CD14-positive monocyte (primary cell): ENCODE data around the gene NR2C2AP. TPM values are rescaled to one million over a fixed set of nuclear protein-coding genes. Genes with fewer than 3 reads are reported as not detected.

Experiments used
- DNase-seq, 3 donors: peaks; one replicate each; pipeline ENCODE4 v3.0.0-alpha.2; 2011 to 2022
- H2AFZ ChIP-seq: 2 replicates; pipeline ENCODE4 v1.6.0; 2012; ENCODE audit warnings: mild to moderate bottlenecking, low read depth, low read length, inconsistent platforms; ENCODE audit not compliant: insufficient read depth, poor library complexity, severe bottlenecking
- H3K27ac ChIP-seq, 2 donors: 1 replicate in 1 of 2; 2 replicates in 1 of 2; pipeline ENCODE4 v1.5.1; 2012 to 2013; ENCODE audit warnings: low read length in 2 of 2, control low read depth in 1 of 2, inconsistent platforms in 1 of 2, low read depth in 1 of 2, mild to moderate bottlenecking in 1 of 2
- H3K27me3 ChIP-seq, 2 donors: one replicate each; pipeline versions ENCODE4 v1.6.0 to v1.6.1; 2011 to 2013; ENCODE audit warnings: low read length in 2 of 2; ENCODE audit not compliant: control insufficient read depth in 2 of 2, insufficient read depth in 2 of 2
- H3K36me3 ChIP-seq, 2 donors: replicated peaks in 1 of 2; 1 replicate in 1 of 2; 2 replicates in 1 of 2; pipeline versions ENCODE4 v1.5.1 to v1.6.1; 2012 to 2013; ENCODE audit warnings: low read length in 2 of 2, control low read depth in 1 of 2, inconsistent platforms in 1 of 2, mild to moderate bottlenecking in 1 of 2; ENCODE audit not compliant: insufficient read depth in 2 of 2, control insufficient read depth in 1 of 2
- H3K4me1 ChIP-seq, 2 donors: 1 replicate in 1 of 2; 2 replicates in 1 of 2; pipeline versions ENCODE4 v1.5.1 to v1.6.1; 2012 to 2013; ENCODE audit warnings: low read length in 2 of 2, control low read depth in 1 of 2, inconsistent platforms in 1 of 2, mild to moderate bottlenecking in 1 of 2, moderate library complexity in 1 of 2; ENCODE audit not compliant: insufficient read depth in 2 of 2, control insufficient read depth in 1 of 2
- H3K4me2 ChIP-seq: replicated peaks from 2 replicates; pipeline ENCODE3; 2012; ENCODE audit warnings: low read length, moderate library complexity, mild to moderate bottlenecking; ENCODE audit not compliant: poor library complexity, severe bottlenecking; ENCODE audit errors: extremely low read depth
- H3K4me3 ChIP-seq, 3 experiments: fragments of 200-600 bp in 1 of 3; sonication (generic) in 1 of 3; replicated peaks in 1 of 3; 1 replicate in 2 of 3; 2 replicates in 1 of 3; pipeline ENCODE4 v1.5.1; 2011 to 2013; ENCODE audit warnings: low read length in 3 of 3, mild to moderate bottlenecking in 3 of 3, control low read depth in 2 of 3, low read depth in 2 of 3, inconsistent platforms in 1 of 3, moderate library complexity in 1 of 3
- H3K79me2 ChIP-seq: 2 replicates; pipeline ENCODE4 v1.6.0; 2012; ENCODE audit warnings: mild to moderate bottlenecking, control low read depth, inconsistent platforms, low read length, moderate library complexity; ENCODE audit not compliant: insufficient read depth
- H3K9ac ChIP-seq: 2 replicates; pipeline ENCODE4 v1.6.0; 2017; ENCODE audit warnings: low read length, mild to moderate bottlenecking; ENCODE audit not compliant: insufficient read depth, poor library complexity, severe bottlenecking
- H3K9me3 ChIP-seq, 2 donors: replicated peaks in 1 of 2; 1 replicate in 1 of 2; 2 replicates in 1 of 2; pipeline versions ENCODE4 v1.5.1 to v1.6.1; 2012 to 2013; ENCODE audit warnings: low read length in 2 of 2, control low read depth in 1 of 2; ENCODE audit not compliant: control insufficient read depth in 1 of 2, insufficient read depth in 1 of 2
- H4K20me1 ChIP-seq: 2 replicates; pipeline ENCODE4 v1.6.0; 2012; ENCODE audit warnings: mild to moderate bottlenecking, low read length, control low read depth, moderate library complexity; ENCODE audit not compliant: insufficient read depth
- H3K27ac Mint-ChIP-seq, 7 donors: one replicate each; pipeline ENCODE4 v1.8.0; 2020; ENCODE audit warnings: mild to moderate bottlenecking in 7 of 7, mixed read lengths in 7 of 7, moderate library complexity in 6 of 7, inconsistent platforms in 2 of 7
- H3K27me3 Mint-ChIP-seq, 3 donors: one replicate each; pipeline ENCODE4 v1.8.0; 2021 to 2022; ENCODE audit warnings: low read depth in 3 of 3, mild to moderate bottlenecking in 3 of 3, mixed read lengths in 3 of 3, moderate library complexity in 3 of 3, inconsistent platforms in 1 of 3
- H3K36me3 Mint-ChIP-seq, 2 donors: one replicate each; pipeline ENCODE4 v1.8.0; 2020; ENCODE audit warnings: mixed read lengths in 2 of 2, inconsistent platforms in 1 of 2, mild to moderate bottlenecking in 1 of 2
- H3K4me1 Mint-ChIP-seq: one replicate; pipeline ENCODE4 v1.8.0; 2020; ENCODE audit warnings: mild to moderate bottlenecking, mixed read lengths
- H3K4me3 Mint-ChIP-seq, 2 donors: one replicate each; pipeline ENCODE4 v1.8.0; 2020; ENCODE audit warnings: mild to moderate bottlenecking in 2 of 2, mixed read lengths in 2 of 2, moderate library complexity in 1 of 2
- H3K9me3 Mint-ChIP-seq, 7 donors: one replicate each; pipeline ENCODE4 v1.8.0; 2020 to 2022; ENCODE audit warnings: mixed read lengths in 7 of 7, mild to moderate bottlenecking in 6 of 7, moderate library complexity in 6 of 7, inconsistent platforms in 2 of 7
- CTCF ChIP-seq: fragments of 200-600 bp; IDR thresholded peaks from one replicate; pipeline ENCODE4 v1.8.0; 2022; ENCODE audit warnings: antibody characterized with exemption, mild to moderate bottlenecking
- WGBS: methylation state at CpG from one replicate; pipeline ENCODE4 v1.1.5; 2013; ENCODE audit warnings: missing lambda C conversion rate; ENCODE audit not compliant: insufficient coverage; 5-methylcytosine and 5-hydroxymethylcytosine counted together
- intact Hi-C, 2 donors: fragments of 100-400 bp; cut with micrococcal nuclease; formaldehyde crosslinking; loops; one replicate each; pipeline versions ENCODE4 v1.15.0 to v1.15.1; 2023
- polyA plus RNA-seq, 3 donors: library from polyadenylated mRNA; depleted of rRNA in 1 of 3; unstranded in 2 of 3; stranded (reverse) in 1 of 3; fragments of 300-500 nt in 2 of 3; fragments of >200 nt in 1 of 3; fragmentation: Illumina TruSeq in 2 of 3; gene quantifications; 1 replicate in 2 of 3; 2 replicates in 1 of 3; pipeline ENCODE4 v1.2.3, GENCODE V29; 2012 to 2021

NR2C2AP gene
- polyA plus RNA-seq, 3 donors: 6.4 to 7.8 (median 6.4) TPM

DNA sequence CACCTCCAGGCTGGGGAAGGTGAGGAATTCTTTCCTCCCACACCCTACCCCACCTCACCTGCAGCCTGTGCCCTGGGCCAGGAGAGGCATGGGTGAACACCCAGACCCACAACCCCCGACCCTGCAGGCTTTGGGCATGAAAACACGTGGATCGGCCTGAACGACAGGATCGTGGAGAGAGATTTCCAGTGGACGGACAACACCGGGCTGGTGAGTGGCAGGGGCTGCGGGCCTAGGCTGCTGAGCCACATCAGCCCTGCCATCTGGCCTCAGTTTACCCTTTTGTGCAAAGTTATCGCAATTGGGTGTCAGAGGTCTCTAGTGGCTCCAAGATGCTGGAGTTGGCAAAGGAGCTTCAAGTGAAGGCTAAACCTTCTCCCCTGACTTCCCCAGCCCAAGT lies 37.3 kb upstream of the NR2C2AP start:
- no peak overlapping the region for H3K9ac ChIP-seq
- no peaks in the 10 kb centered on the region for H3K79me2 ChIP-seq

GRCh38 chr19:19239675-19240074 lies 36.5 kb upstream of the NR2C2AP start:
- Histone ChIP-seq H3K27me3 (no peaks in the 10 kb centered on the region), H3K9me3 (peaks cover 10 to 13% of the 10 kb centered on the region in 2 donors), H3K4me2 (no peak overlapping the region), H2AFZ (no peak overlapping the region), H3K4me1 (no peaks in the 10 kb centered on the region), H3K27ac (no peak overlapping the region), H3K79me2 (no peaks in the 10 kb centered on the region), H3K36me3 (no peaks in the 10 kb centered on the region), H4K20me1 (no peaks in the 10 kb centered on the region), H3K4me3 (no peak overlapping the region), H3K9ac (no peak overlapping the region)
- no peak for TF ChIP-seq CTCF
- Mint-ChIP-seq H3K27me3 (peaks cover 2 to 12% (median 5%) of the 10 kb centered on the region in 3 donors), H3K9me3 (peaks cover 10 to 22% (median 17%) of the 10 kb centered on the region in 7 donors), H3K36me3 (no peaks in the 10 kb centered on the region), H3K27ac (no peak overlapping the region), H3K4me3 (no peak overlapping the region), H3K4me1 (no peaks in the 10 kb centered on the region)
- intact Hi-C loops: no loop called here
- no peak for DNase-seq

More for the DNA sequence above, 37.3 kb upstream of the NR2C2AP start:
- Histone ChIP-seq H3K36me3 (no peaks in the 10 kb centered on the region), H3K4me3 (no peak overlapping the region), H3K4me2 (no peak overlapping the region), H4K20me1 (no peaks in the 10 kb centered on the region), H3K4me1 (no peaks in the 10 kb centered on the region), H2AFZ (no peak overlapping the region), H3K27ac (no peak overlapping the region), H3K27me3 (no peaks in the 10 kb centered on the region), H3K9me3 (peaks cover 5 to 7% of the 10 kb centered on the region in 2 donors)
- no peak overlapping the region for H3K27ac Mint-ChIP-seq
- intact Hi-C loops: no loop called here
- H3K4me3 Mint-ChIP-seq: no peak overlapping the region
- H3K27me3 Mint-ChIP-seq: peaks cover 4 to 16% (median 7%) of the 10 kb centered on the region in 3 donors
- no peaks in the 10 kb centered on the region for H3K4me1 Mint-ChIP-seq
- peaks cover 6 to 14% (median 11%) of the 10 kb centered on the region in 7 donors for H3K9me3 Mint-ChIP-seq
- whole genome bisulfite sequencing: 93% methylated on average over 7 of the region's 9 CpGs
- TF ChIP-seq CTCF: no peak
- DNase-seq: no peak
- H3K36me3 Mint-ChIP-seq: no peaks in the 10 kb centered on the region
